ENCODE data around the gene SUGCT.

GRCh38 chr7:40299097-40299496 is 164.3 kb downstream of the SUGCT start:
- TF ChIP-seq MAX (IDR thresholded peaks at IDR 0.05; ENCODE audit: low read depth, low read length), result peak; percentile 94
- TF ChIP-seq, protein P1, sequence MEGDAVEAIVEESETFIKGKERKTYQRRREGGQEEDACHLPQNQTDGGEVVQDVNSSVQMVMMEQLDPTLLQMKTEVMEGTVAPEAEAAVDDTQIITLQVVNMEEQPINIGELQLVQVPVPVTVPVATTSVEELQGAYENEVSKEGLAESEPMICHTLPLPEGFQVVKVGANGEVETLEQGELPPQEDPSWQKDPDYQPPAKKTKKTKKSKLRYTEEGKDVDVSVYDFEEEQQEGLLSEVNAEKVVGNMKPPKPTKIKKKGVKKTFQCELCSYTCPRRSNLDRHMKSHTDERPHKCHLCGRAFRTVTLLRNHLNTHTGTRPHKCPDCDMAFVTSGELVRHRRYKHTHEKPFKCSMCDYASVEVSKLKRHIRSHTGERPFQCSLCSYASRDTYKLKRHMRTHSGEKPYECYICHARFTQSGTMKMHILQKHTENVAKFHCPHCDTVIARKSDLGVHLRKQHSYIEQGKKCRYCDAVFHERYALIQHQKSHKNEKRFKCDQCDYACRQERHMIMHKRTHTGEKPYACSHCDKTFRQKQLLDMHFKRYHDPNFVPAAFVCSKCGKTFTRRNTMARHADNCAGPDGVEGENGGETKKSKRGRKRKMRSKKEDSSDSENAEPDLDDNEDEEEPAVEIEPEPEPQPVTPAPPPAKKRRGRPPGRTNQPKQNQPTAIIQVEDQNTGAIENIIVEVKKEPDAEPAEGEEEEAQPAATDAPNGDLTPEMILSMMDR (IDR thresholded peaks at IDR 0.05; ENCODE audit: low read depth, low read length), result no peak
